PC-3 (cell line): Measurements from ENCODE around the gene SLC7A5. TPM values are rescaled to one million over a fixed set of nuclear protein-coding genes. Genes with fewer than 3 reads are reported as not detected.

ENCODE experiments used
- ATAC-seq: fragments of 200-7000 bp; cut with Tn5 transposase; 2 replicates; pipeline ENCODE4 v1.9.1; 2020; ENCODE audit warnings: mild to moderate bottlenecking, moderate library complexity
- BruUV-seq: library from RNA; stranded (reverse); fragments of 400-500 nt; replicated peaks from 2 replicates; lab custom pipeline; 2021; lab: Mats Ljungman, UMichigan
- CTCF ChIA-PET: fragments of 300-600 bp; sonication (Branson Sonifier 250); formaldehyde crosslinking; loops from one replicate; lab custom pipeline; 2022; ENCODE audit warnings: antibody characterized with exemption; lab: Charles Lee
- POLR2A ChIA-PET: fragments of 300-600 bp; sonication (Branson Sonifier 250); formaldehyde crosslinking; loops from one replicate; lab custom pipeline; 2022; ENCODE audit warnings: antibody characterized with exemption; ENCODE audit not compliant: unreplicated experiment; lab: Charles Lee
- DNase-seq: peaks from one replicate; pipeline ENCODE4 v3.0.0-alpha.2; 2015
- H2AFZ ChIP-seq: fragments of 300-600 bp; sonication (generic); 2 replicates; pipeline ENCODE4 v1.6.0; 2016; ENCODE audit warnings: antibody characterized with exemption, low read length
- H3F3A ChIP-seq: fragments of 300-600 bp; sonication (generic); one replicate; pipeline ENCODE4 v1.6.0; 2017; ENCODE audit warnings: antibody characterized with exemption, low read length, control low read depth, mild to moderate bottlenecking; ENCODE audit not compliant: unreplicated experiment
- H3K27ac ChIP-seq: fragments of 300-600 bp; sonication (generic); 2 replicates; pipeline ENCODE4 v1.5.1; 2016; ENCODE audit warnings: mild to moderate bottlenecking, low read length
- H3K27me3 ChIP-seq: fragments of 300-600 bp; sonication (generic); 2 replicates; pipeline ENCODE4 v1.6.1; 2016; ENCODE audit warnings: low read length, mixed read lengths
- H3K36me3 ChIP-seq: fragments of 300-600 bp; sonication (generic); 2 replicates; pipeline ENCODE4 v1.6.1; 2016; ENCODE audit warnings: low read depth, mixed run types, low read length, mixed read lengths
- H3K4me1 ChIP-seq: fragments of 300-600 bp; sonication (generic); 2 replicates; pipeline ENCODE4 v1.5.1; 2016; ENCODE audit warnings: low read length; ENCODE audit not compliant: insufficient read depth
- H3K4me2 ChIP-seq: fragments of 300-600 bp; sonication (generic); 2 replicates; pipeline ENCODE4 v1.6.0; 2016; ENCODE audit warnings: low read length
- H3K4me3 ChIP-seq: fragments of 300-600 bp; sonication (generic); 2 replicates; pipeline ENCODE4 v1.5.1; 2016; ENCODE audit warnings: mild to moderate bottlenecking, low read length, mixed read lengths
- H3K79me2 ChIP-seq: fragments of 300-600 bp; sonication (generic); 2 replicates; pipeline ENCODE4 v1.6.1; 2017; ENCODE audit warnings: low read length, mixed read lengths
- H3K9ac ChIP-seq: fragments of 300-600 bp; sonication (generic); 2 replicates; pipeline ENCODE4 v1.6.0; 2016; ENCODE audit warnings: mild to moderate bottlenecking, low read length
- H3K9me2 ChIP-seq: fragments of 300-600 bp; sonication (generic); replicated peaks from 2 replicates; pipeline ENCODE4 v1.6.1; 2016; ENCODE audit warnings: mixed run types, low read length, mixed read lengths
- H3K9me3 ChIP-seq: fragments of 300-600 bp; sonication (generic); 2 replicates; pipeline ENCODE4 v1.6.1; 2016; ENCODE audit warnings: low read length, mixed read lengths
- H4K20me1 ChIP-seq: fragments of 300-600 bp; sonication (generic); 2 replicates; pipeline ENCODE4 v1.6.1; 2016; ENCODE audit warnings: low read length, mixed read lengths
- EZH2 ChIP-seq: fragments of 300-600 bp; sonication (generic); IDR thresholded peaks from one replicate; pipeline ENCODE4 v1.6.1; 2017; ENCODE audit warnings: antibody characterized with exemption, mild to moderate bottlenecking, low read length; ENCODE audit not compliant: unreplicated experiment
- EZH2phosphoT487 ChIP-seq: fragments of 300-600 bp; sonication (generic); IDR thresholded peaks from 2 replicates; pipeline ENCODE4 v1.6.1; 2018; ENCODE audit warnings: mild to moderate bottlenecking, antibody characterized with exemption, low read length, borderline replicate concordance
- intact Hi-C: fragments of 100-400 bp; cut with micrococcal nuclease; formaldehyde crosslinking; loops from 2 replicates; pipeline ENCODE4 v1.9.0; 2023
- total RNA-seq: library from RNA; depleted of rRNA; stranded (reverse); fragments of >200 nt; gene quantifications from 2 replicates; pipeline ENCODE4 v1.2.3, GENCODE V29; 2014
- TF ChIP-seq, protein P1 (sequence below): fragments of 300-600 bp; sonication (generic); conservative IDR thresholded peaks from 2 replicates; pipeline ENCODE4 v1.5.1; 2017; ENCODE audit warnings: antibody characterized with exemption, low read depth, mild to moderate bottlenecking, low read length

SLC7A5 gene
- total RNA-seq, 1 experiment from 2014 or later = 93.2 TPM

GRCh38 chr16:87795336-87795735 lies 74.0 kb downstream of the SLC7A5 start:
- ChIA-PET POLR2A (no interaction called here), CTCF (no interaction called here)
- no peak for ATAC-seq
- Histone ChIP-seq H3K9me2 (no peaks in the 10 kb centered on the region), H3K36me3 (no peaks in the 10 kb centered on the region), H4K20me1 (no peaks in the 10 kb centered on the region), H3F3A (no peaks in the 10 kb centered on the region), H3K9ac (no peak overlapping the region), H3K27me3 (no peaks in the 10 kb centered on the region), H2AFZ (no peak overlapping the region), H3K4me3 (no peak overlapping the region), H3K79me2 (no peaks in the 10 kb centered on the region), H3K4me1 (peaks cover 6% of the 10 kb centered on the region), H3K9me3 (no peaks in the 10 kb centered on the region), H3K27ac (no peak overlapping the region), H3K4me2 (no peak overlapping the region)
- intact Hi-C loops = no loop called here
- no TSS peak for BruUV-seq
- DNase-seq = no peak
- TF ChIP-seq EZH2 (no peak), EZH2phosphoT487 (no peak)
- TF ChIP-seq, protein P1, sequence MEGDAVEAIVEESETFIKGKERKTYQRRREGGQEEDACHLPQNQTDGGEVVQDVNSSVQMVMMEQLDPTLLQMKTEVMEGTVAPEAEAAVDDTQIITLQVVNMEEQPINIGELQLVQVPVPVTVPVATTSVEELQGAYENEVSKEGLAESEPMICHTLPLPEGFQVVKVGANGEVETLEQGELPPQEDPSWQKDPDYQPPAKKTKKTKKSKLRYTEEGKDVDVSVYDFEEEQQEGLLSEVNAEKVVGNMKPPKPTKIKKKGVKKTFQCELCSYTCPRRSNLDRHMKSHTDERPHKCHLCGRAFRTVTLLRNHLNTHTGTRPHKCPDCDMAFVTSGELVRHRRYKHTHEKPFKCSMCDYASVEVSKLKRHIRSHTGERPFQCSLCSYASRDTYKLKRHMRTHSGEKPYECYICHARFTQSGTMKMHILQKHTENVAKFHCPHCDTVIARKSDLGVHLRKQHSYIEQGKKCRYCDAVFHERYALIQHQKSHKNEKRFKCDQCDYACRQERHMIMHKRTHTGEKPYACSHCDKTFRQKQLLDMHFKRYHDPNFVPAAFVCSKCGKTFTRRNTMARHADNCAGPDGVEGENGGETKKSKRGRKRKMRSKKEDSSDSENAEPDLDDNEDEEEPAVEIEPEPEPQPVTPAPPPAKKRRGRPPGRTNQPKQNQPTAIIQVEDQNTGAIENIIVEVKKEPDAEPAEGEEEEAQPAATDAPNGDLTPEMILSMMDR = no peak

DNA sequence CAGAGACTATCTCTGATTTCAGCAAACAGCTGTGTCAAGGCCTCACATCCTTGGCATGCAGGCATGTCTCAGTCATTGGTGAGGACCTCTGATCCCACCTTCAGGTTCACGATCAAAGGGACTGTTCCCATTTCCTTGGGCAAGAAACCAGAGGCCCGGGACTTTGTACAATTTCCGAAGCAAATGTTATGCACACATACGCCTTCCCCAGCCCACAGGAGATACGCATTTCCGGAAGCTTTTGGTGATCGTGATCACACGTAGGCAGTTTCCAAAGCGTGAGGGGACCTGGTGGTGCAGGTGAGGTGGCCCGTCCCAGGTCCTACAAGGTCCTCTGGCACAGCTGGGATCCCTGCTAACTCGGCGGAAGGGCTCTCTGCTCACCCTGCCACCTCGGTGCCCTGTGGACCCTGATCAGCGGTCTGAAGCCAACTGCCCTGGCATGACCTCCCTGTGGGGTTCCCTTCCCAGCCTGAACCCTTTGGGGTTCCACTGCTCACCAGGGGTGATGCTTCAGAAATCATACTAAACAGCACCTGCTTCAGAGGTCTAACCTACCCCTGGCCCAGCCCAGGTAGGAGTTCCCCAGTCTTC lies 74.7 kb downstream of the SLC7A5 start:
- Histone ChIP-seq H3K4me2 (no peak overlapping the region), H3K79me2 (no peaks in the 10 kb centered on the region), H3K4me3 (no peak overlapping the region), H3K9me2 (no peaks in the 10 kb centered on the region), H4K20me1 (no peaks in the 10 kb centered on the region), H3K27ac (no peak overlapping the region), H3F3A (no peaks in the 10 kb centered on the region), H3K9ac (no peak overlapping the region), H3K9me3 (no peaks in the 10 kb centered on the region), H3K36me3 (no peaks in the 10 kb centered on the region), H3K4me1 (peaks cover 14% of the 10 kb centered on the region), H2AFZ (no peak overlapping the region), H3K27me3 (no peaks in the 10 kb centered on the region)
- POLR2A ChIA-PET = no interaction called here
- intact Hi-C loops = no loop called here
- ATAC-seq (no peak), DNase-seq (no peak)
- TF ChIP-seq, protein P1 = no peak
- TF ChIP-seq EZH2 (no peak), EZH2phosphoT487 (no peak)
- BruUV-seq = no TSS peak
- CTCF ChIA-PET = no interaction called here

- Histone ChIP-seq H3K9me3 (no peaks in the 10 kb centered on the region), H3K4me1 (peaks cover 17% of the 10 kb centered on the region), H2AFZ (no peak overlapping the region), H3K36me3 (no peaks in the 10 kb centered on the region), H3K79me2 (no peaks in the 10 kb centered on the region), H3K4me3 (no peak overlapping the region), H3K9me2 (no peaks in the 10 kb centered on the region), H3K9ac (no peak overlapping the region), H3F3A (no peaks in the 10 kb centered on the region), H4K20me1 (no peaks in the 10 kb centered on the region), H3K27me3 (no peaks in the 10 kb centered on the region), H3K27ac (no peak overlapping the region), H3K4me2 (no peak overlapping the region)
- POLR2A ChIA-PET = no interaction called here
- CTCF ChIA-PET = no interaction called here
- intact Hi-C loops = no loop called here
- no peak for DNase-seq
- BruUV-seq = no TSS peak
- ATAC-seq = no peak
- no peak for TF ChIP-seq EZH2
These were observed 77.1 kb downstream of the SLC7A5 start for GRCh38 chr16:87792205-87792565.
